HEK293 (cell line): ENCODE measurements around the gene MSI2.
A peak's percentile ranks its signal among the peaks of the same experiment; 100 is the strongest.

Source experiments
- CTCF ChIA-PET: fragments of 350-600 bp; formaldehyde crosslinking; extraction: SDS; loops from one replicate; lab custom pipeline; 2021; ENCODE audit warnings: antibody characterized with exemption; lab: Yijun Ruan, JAX
- POLR2A ChIA-PET: fragments of 300-600 bp; formaldehyde crosslinking; extraction: SDS; loops from one replicate; lab custom pipeline; 2020; ENCODE audit warnings: antibody characterized with exemption, inconsistent platforms; lab: Yijun Ruan, JAX
- H3K27ac ChIP-seq: fragments of 200-500 bp; sonication (Bioruptor generic); 2 replicates; pipeline ENCODE4 v1.5.1; 2014; ENCODE audit warnings: low read depth, low read length, control low read depth, inconsistent platforms; ENCODE audit errors: extremely low read depth
- H3K36me3 ChIP-seq, 2 experiments: fragments of 200-500 bp in 1 of 2; sonication (Bioruptor generic) in 1 of 2; 1 replicate in 1 of 2; 2 replicates in 1 of 2; pipeline ENCODE4 v1.5.1; 2014 to 2017; ENCODE audit warnings: inconsistent platforms in 2 of 2, low read length in 2 of 2; ENCODE audit not compliant: control insufficient read depth in 2 of 2, insufficient read depth in 1 of 2
- H3K4me1 ChIP-seq: fragments of 200-500 bp; sonication (Bioruptor generic); 2 replicates; pipeline ENCODE4 v1.5.1; 2014; ENCODE audit warnings: mild to moderate bottlenecking, low read length, inconsistent platforms; ENCODE audit not compliant: control insufficient read depth, insufficient read depth
- H3K4me3 ChIP-seq: 2 replicates; pipeline ENCODE4 v1.5.1; 2011; ENCODE audit warnings: low read depth, mild to moderate bottlenecking, control low read depth, low read length, moderate library complexity
- H3K9me3 ChIP-seq: fragments of 200-500 bp; sonication (Bioruptor generic); 2 replicates; pipeline ENCODE4 v1.5.1; 2014; ENCODE audit warnings: low read depth, low read length, inconsistent platforms; ENCODE audit not compliant: control insufficient read depth, insufficient read depth
- BCL6B ChIP-seq: fragments of 450-650 bp; formaldehyde crosslinking; IDR thresholded peaks from 2 replicates; pipeline ENCODE4 v1.5.1; 2017; ENCODE audit warnings: missing biosample characterization, missing genetic modification characterization
- FEZF1 ChIP-seq: fragments of 450-650 bp; formaldehyde crosslinking; IDR thresholded peaks from 2 replicates; pipeline ENCODE4 v1.5.1; 2016; ENCODE audit warnings: missing biosample characterization, missing genetic modification characterization
- GLIS2 ChIP-seq: fragments of 450-650 bp; formaldehyde crosslinking; IDR thresholded peaks from 2 replicates; pipeline ENCODE4 v1.5.1; 2016; ENCODE audit warnings: missing biosample characterization, missing genetic modification characterization
- IKZF3 ChIP-seq: fragments of 450-650 bp; IDR thresholded peaks from 2 replicates; pipeline ENCODE4 v1.5.0; 2018; ENCODE audit warnings: missing biosample characterization, mild to moderate bottlenecking, missing genetic modification characterization, moderate library complexity
- MEIS1 ChIP-seq: sonication (generic); formaldehyde crosslinking; IDR thresholded peaks from 2 replicates; pipeline ENCODE4 v1.8.1; 2022; ENCODE audit warnings: missing genetic modification reagents, mild to moderate bottlenecking, borderline replicate concordance
- OVOL3 ChIP-seq: fragments of 450-650 bp; formaldehyde crosslinking; IDR thresholded peaks from 2 replicates; pipeline ENCODE4 v1.5.1; 2016; ENCODE audit warnings: missing biosample characterization, missing genetic modification characterization
- PATZ1 ChIP-seq: fragments of 450-650 bp; formaldehyde crosslinking; IDR thresholded peaks from 2 replicates; pipeline ENCODE4 v1.5.1; 2016; ENCODE audit warnings: missing biosample characterization, missing genetic modification characterization
- TSHZ1 ChIP-seq: fragments of 450-650 bp; formaldehyde crosslinking; IDR thresholded peaks from 2 replicates; pipeline ENCODE4 v1.5.1; 2016; ENCODE audit warnings: missing biosample characterization, missing genetic modification characterization, borderline replicate concordance
- ZBTB8A ChIP-seq: fragments of 450-650 bp; formaldehyde crosslinking; IDR thresholded peaks from 2 replicates; pipeline ENCODE4 v1.5.1; 2016; ENCODE audit warnings: missing biosample characterization, missing genetic modification characterization
- ZNF121 ChIP-seq: fragments of 450-650 bp; formaldehyde crosslinking; IDR thresholded peaks from 2 replicates; pipeline ENCODE4 v1.5.1; 2016; ENCODE audit warnings: missing biosample characterization, missing genetic modification characterization
- ZNF146 ChIP-seq: fragments of 450-650 bp; formaldehyde crosslinking; IDR thresholded peaks from 2 replicates; pipeline ENCODE4 v1.5.1; 2016; ENCODE audit warnings: missing biosample characterization, missing genetic modification characterization
- ZNF16 ChIP-seq: fragments of 450-650 bp; formaldehyde crosslinking; IDR thresholded peaks from 2 replicates; pipeline ENCODE4 v1.5.1; 2016; ENCODE audit warnings: low read depth, missing biosample characterization, missing genetic modification characterization
- ZNF324 ChIP-seq: fragments of 450-650 bp; formaldehyde crosslinking; IDR thresholded peaks from 2 replicates; pipeline ENCODE4 v1.5.1; 2016; ENCODE audit warnings: missing biosample characterization, missing genetic modification characterization
- ZNF341 ChIP-seq: fragments of 450-650 bp; formaldehyde crosslinking; IDR thresholded peaks from 2 replicates; pipeline ENCODE4; 2016; ENCODE audit warnings: low read depth, missing biosample characterization, missing genetic modification characterization
- ZNF366 ChIP-seq: fragments of 450-650 bp; formaldehyde crosslinking; conservative IDR thresholded peaks from 2 replicates; pipeline ENCODE4 v1.5.1; 2016; ENCODE audit warnings: missing biosample characterization, missing genetic modification characterization
- ZNF37A ChIP-seq: fragments of 450-650 bp; IDR thresholded peaks from 2 replicates; pipeline ENCODE4 v1.5.1; 2018; ENCODE audit warnings: missing biosample characterization, missing genetic modification characterization
- ZNF391 ChIP-seq: fragments of 450-650 bp; formaldehyde crosslinking; IDR thresholded peaks from 2 replicates; pipeline ENCODE4 v1.5.1; 2016; ENCODE audit warnings: low read depth, missing biosample characterization, missing genetic modification characterization, borderline replicate concordance
- ZNF398 ChIP-seq: fragments of 450-650 bp; formaldehyde crosslinking; IDR thresholded peaks from 2 replicates; pipeline ENCODE4 v1.5.1; 2017; ENCODE audit warnings: missing biosample characterization, missing genetic modification characterization
- ZNF423 ChIP-seq: fragments of 450-650 bp; formaldehyde crosslinking; IDR thresholded peaks from 2 replicates; pipeline ENCODE4 v1.5.1; 2016; ENCODE audit warnings: missing biosample characterization, missing genetic modification characterization
- ZNF426 ChIP-seq: fragments of 450-650 bp; formaldehyde crosslinking; IDR thresholded peaks from 2 replicates; pipeline ENCODE4 v1.5.1; 2017; ENCODE audit warnings: missing biosample characterization, missing genetic modification characterization, mild to moderate bottlenecking, inconsistent platforms, moderate library complexity
- ZNF549 ChIP-seq: fragments of 450-650 bp; IDR thresholded peaks from 2 replicates; pipeline ENCODE4 v1.5.1; 2018; ENCODE audit warnings: missing biosample characterization, missing genetic modification characterization, mild to moderate bottlenecking, inconsistent platforms, moderate library complexity
- ZNF571 ChIP-seq: fragments of 450-650 bp; formaldehyde crosslinking; IDR thresholded peaks from 2 replicates; pipeline ENCODE4 v1.5.0; 2017; ENCODE audit warnings: missing biosample characterization, missing genetic modification characterization
- ZNF768 ChIP-seq: fragments of 450-650 bp; formaldehyde crosslinking; IDR thresholded peaks from 2 replicates; pipeline ENCODE4 v1.5.1; 2018; ENCODE audit warnings: missing biosample characterization, mild to moderate bottlenecking, missing genetic modification characterization
- ZNF843 ChIP-seq: fragments of 450-650 bp; formaldehyde crosslinking; IDR thresholded peaks from 2 replicates; pipeline ENCODE4 v1.5.1; 2016; ENCODE audit warnings: missing biosample characterization, missing genetic modification characterization
- ZSCAN18 ChIP-seq: fragments of 450-650 bp; formaldehyde crosslinking; IDR thresholded peaks from 2 replicates; pipeline ENCODE4 v1.5.1; 2016; ENCODE audit warnings: missing biosample characterization, missing genetic modification characterization
- ZSCAN30 ChIP-seq: fragments of 450-650 bp; IDR thresholded peaks from 2 replicates; pipeline ENCODE4 v1.5.1; 2018; ENCODE audit warnings: missing biosample characterization, mild to moderate bottlenecking, missing genetic modification characterization, moderate library complexity
- ZSCAN4 ChIP-seq: fragments of 450-650 bp; formaldehyde crosslinking; IDR thresholded peaks from 2 replicates; pipeline ENCODE4 v1.5.1; 2017; ENCODE audit warnings: missing biosample characterization, missing genetic modification characterization
- ZXDB ChIP-seq: fragments of 450-650 bp; formaldehyde crosslinking; IDR thresholded peaks from 2 replicates; pipeline ENCODE4 v1.5.1; 2016; ENCODE audit warnings: missing biosample characterization, missing genetic modification characterization

MSI2 gene

GRCh38 chr17:57569853-57570252 is 313.5 kb downstream of the MSI2 start:
- H3K27ac ChIP-seq: no peak overlapping the region
- CTCF ChIA-PET: interaction anchor here (0.6 to 1.1 kb wide), 3 partner anchors 28 to 102 kb away, joined by 3 to 4 read pairs (median 3); no protein-coding TSS in a partner anchor
- H3K36me3 ChIP-seq: no peaks in the 10 kb centered on the region
- H3K4me1 ChIP-seq: peaks cover 15% of the 10 kb centered on the region; the same call in 1 of the 2 replicates
- POLR2A ChIA-PET: no interaction called here
- no peaks in the 10 kb centered on the region for H3K9me3 ChIP-seq
- no peak overlapping the region for H3K4me3 ChIP-seq
- TF ChIP-seq ZNF121 (tag by site-specific recombination): no peak
- 0 out of 2 replicates have a peak, but pooled peaks have one; percentile 27 for TF ChIP-seq GLIS2
- peak; percentile 57 for TF ChIP-seq IKZF3 (tag by site-specific recombination)
- no peak for TF ChIP-seq MEIS1 (CRISPR knock-in tag)
- no peak for TF ChIP-seq ZSCAN4 (tag by site-specific recombination)
- 0 out of 2 replicates have a peak, but pooled peaks have one; percentile 40 for TF ChIP-seq PATZ1 (tag by site-specific recombination)
- no peak for TF ChIP-seq ZSCAN30 (tag by site-specific recombination)
- peak; percentile 71 for TF ChIP-seq ZNF366 (tag by site-specific recombination)
- no peak for TF ChIP-seq ZNF426 (tag by site-specific recombination)
- no peak for TF ChIP-seq ZBTB8A (tag by site-specific recombination)
- TF ChIP-seq ZNF768 (tag by site-specific recombination): no peak
- TF ChIP-seq ZNF146 (tag by site-specific recombination): peak; percentile 42; the same call in 1 of the 2 replicates
- no peak for TF ChIP-seq ZXDB (tag by site-specific recombination)
- no peak for TF ChIP-seq ZSCAN18
- no peak for TF ChIP-seq ZNF571 (tag by site-specific recombination)
- TF ChIP-seq ZNF16 (tag by site-specific recombination): no peak
- no peak for TF ChIP-seq ZNF37A (tag by site-specific recombination)
- peak; percentile 91 for TF ChIP-seq TSHZ1 (tag by site-specific recombination)
- TF ChIP-seq ZNF341 (tag by site-specific recombination): no peak
- peak; percentile 88 for TF ChIP-seq ZNF843 (tag by site-specific recombination)
- peak; percentile 68; the same call in 1 of the 2 replicates for TF ChIP-seq ZNF391 (tag by site-specific recombination)
- TF ChIP-seq FEZF1: peak; percentile 78
- no peak for TF ChIP-seq BCL6B (tag by site-specific recombination)
- TF ChIP-seq ZNF423: 0 out of 2 replicates have a peak, but pooled peaks have one; percentile 8
- TF ChIP-seq ZNF324 (tag by site-specific recombination): peak; percentile 53; the same call in 1 of the 2 replicates
- TF ChIP-seq ZNF549 (tag by site-specific recombination): no peak
- no peak for TF ChIP-seq ZNF398 (tag by site-specific recombination)
- peak; percentile 73; the same call in 1 of the 2 replicates for TF ChIP-seq OVOL3 (tag by site-specific recombination)
